ENCODE measurements around the gene LFNG.

- TF ChIP-seq, protein P1, sequence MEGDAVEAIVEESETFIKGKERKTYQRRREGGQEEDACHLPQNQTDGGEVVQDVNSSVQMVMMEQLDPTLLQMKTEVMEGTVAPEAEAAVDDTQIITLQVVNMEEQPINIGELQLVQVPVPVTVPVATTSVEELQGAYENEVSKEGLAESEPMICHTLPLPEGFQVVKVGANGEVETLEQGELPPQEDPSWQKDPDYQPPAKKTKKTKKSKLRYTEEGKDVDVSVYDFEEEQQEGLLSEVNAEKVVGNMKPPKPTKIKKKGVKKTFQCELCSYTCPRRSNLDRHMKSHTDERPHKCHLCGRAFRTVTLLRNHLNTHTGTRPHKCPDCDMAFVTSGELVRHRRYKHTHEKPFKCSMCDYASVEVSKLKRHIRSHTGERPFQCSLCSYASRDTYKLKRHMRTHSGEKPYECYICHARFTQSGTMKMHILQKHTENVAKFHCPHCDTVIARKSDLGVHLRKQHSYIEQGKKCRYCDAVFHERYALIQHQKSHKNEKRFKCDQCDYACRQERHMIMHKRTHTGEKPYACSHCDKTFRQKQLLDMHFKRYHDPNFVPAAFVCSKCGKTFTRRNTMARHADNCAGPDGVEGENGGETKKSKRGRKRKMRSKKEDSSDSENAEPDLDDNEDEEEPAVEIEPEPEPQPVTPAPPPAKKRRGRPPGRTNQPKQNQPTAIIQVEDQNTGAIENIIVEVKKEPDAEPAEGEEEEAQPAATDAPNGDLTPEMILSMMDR (IDR thresholded peaks at IDR 0.05; ENCODE audit: low read depth, low read length): no peak
- TF ChIP-seq EZH2phosphoT487 (IDR thresholded peaks at IDR 0.05; ENCODE audit: low read depth): no peak
These were observed 6.4 kb downstream of the LFNG start for GRCh38 chr7:2525658-2526630.
